ENCODE data around the gene CALR.
A peak's percentile ranks its signal among the peaks of the same experiment; 100 is the strongest.

Gene CALR

GRCh38 chr19:12913011-12913561, 25.3 kb upstream of the CALR start (continued):
- no peak for TF ChIP-seq AEBP2 (tag by site-specific recombination; IDR thresholded peaks at IDR 0.05; ENCODE audit: borderline replicate concordance)
- no peak for TF ChIP-seq ZNF426 (tag by site-specific recombination; IDR thresholded peaks at IDR 0.05)
- no peak for TF ChIP-seq ZNF658 (tag by site-specific recombination; IDR thresholded peaks at IDR 0.05)
- TF ChIP-seq ZNF747 (tag by site-specific recombination; IDR thresholded peaks at IDR 0.05) = no peak
- TF ChIP-seq, protein P1, sequence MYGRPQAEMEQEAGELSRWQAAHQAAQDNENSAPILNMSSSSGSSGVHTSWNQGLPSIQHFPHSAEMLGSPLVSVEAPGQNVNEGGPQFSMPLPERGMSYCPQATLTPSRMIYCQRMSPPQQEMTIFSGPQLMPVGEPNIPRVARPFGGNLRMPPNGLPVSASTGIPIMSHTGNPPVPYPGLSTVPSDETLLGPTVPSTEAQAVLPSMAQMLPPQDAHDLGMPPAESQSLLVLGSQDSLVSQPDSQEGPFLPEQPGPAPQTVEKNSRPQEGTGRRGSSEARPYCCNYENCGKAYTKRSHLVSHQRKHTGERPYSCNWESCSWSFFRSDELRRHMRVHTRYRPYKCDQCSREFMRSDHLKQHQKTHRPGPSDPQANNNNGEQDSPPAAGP (tag by site-specific recombination; IDR thresholded peaks at IDR 0.05) = no peak
- TF ChIP-seq ZBTB20 (tag by site-specific recombination; IDR thresholded peaks at IDR 0.05) = peak; percentile 95
- no peak for TF ChIP-seq OVOL3 (tag by site-specific recombination; IDR thresholded peaks at IDR 0.05)
- TF ChIP-seq, protein P2, sequence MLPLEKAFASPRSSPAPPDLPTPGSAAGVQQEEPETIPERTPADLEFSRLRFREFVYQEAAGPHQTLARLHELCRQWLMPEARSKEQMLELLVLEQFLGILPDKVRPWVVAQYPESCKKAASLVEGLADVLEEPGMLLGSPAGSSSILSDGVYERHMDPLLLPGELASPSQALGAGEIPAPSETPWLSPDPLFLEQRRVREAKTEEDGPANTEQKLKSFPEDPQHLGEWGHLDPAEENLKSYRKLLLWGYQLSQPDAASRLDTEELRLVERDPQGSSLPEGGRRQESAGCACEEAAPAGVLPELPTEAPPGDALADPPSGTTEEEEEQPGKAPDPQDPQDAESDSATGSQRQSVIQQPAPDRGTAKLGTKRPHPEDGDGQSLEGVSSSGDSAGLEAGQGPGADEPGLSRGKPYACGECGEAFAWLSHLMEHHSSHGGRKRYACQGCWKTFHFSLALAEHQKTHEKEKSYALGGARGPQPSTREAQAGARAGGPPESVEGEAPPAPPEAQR (tag by site-specific recombination; IDR thresholded peaks at IDR 0.05) = no peak
- TF ChIP-seq ZNF521 (tag by site-specific recombination; IDR thresholded peaks at IDR 0.05) = no peak
- no peak for TF ChIP-seq ZNF202 (tag by site-specific recombination; IDR thresholded peaks at IDR 0.05; ENCODE audit: borderline replicate concordance)
- TF ChIP-seq ZNF404 (tag by site-specific recombination; IDR thresholded peaks at IDR 0.05) = no peak
- TF ChIP-seq SALL2 (tag by site-specific recombination; IDR thresholded peaks at IDR 0.05; ENCODE audit: borderline replicate concordance) = no peak
- peak; percentile 96 for TF ChIP-seq ZNF341 (tag by site-specific recombination; IDR thresholded peaks at IDR 0.05; ENCODE audit: low read depth)
- no peak for TF ChIP-seq ZFP41 (tag by site-specific recombination; IDR thresholded peaks at IDR 0.05; ENCODE audit: borderline replicate concordance)
- no peak for TF ChIP-seq GLI2 (tag by site-specific recombination; IDR thresholded peaks at IDR 0.05; ENCODE audit: borderline replicate concordance, low read depth)
- TF ChIP-seq, protein P3, sequence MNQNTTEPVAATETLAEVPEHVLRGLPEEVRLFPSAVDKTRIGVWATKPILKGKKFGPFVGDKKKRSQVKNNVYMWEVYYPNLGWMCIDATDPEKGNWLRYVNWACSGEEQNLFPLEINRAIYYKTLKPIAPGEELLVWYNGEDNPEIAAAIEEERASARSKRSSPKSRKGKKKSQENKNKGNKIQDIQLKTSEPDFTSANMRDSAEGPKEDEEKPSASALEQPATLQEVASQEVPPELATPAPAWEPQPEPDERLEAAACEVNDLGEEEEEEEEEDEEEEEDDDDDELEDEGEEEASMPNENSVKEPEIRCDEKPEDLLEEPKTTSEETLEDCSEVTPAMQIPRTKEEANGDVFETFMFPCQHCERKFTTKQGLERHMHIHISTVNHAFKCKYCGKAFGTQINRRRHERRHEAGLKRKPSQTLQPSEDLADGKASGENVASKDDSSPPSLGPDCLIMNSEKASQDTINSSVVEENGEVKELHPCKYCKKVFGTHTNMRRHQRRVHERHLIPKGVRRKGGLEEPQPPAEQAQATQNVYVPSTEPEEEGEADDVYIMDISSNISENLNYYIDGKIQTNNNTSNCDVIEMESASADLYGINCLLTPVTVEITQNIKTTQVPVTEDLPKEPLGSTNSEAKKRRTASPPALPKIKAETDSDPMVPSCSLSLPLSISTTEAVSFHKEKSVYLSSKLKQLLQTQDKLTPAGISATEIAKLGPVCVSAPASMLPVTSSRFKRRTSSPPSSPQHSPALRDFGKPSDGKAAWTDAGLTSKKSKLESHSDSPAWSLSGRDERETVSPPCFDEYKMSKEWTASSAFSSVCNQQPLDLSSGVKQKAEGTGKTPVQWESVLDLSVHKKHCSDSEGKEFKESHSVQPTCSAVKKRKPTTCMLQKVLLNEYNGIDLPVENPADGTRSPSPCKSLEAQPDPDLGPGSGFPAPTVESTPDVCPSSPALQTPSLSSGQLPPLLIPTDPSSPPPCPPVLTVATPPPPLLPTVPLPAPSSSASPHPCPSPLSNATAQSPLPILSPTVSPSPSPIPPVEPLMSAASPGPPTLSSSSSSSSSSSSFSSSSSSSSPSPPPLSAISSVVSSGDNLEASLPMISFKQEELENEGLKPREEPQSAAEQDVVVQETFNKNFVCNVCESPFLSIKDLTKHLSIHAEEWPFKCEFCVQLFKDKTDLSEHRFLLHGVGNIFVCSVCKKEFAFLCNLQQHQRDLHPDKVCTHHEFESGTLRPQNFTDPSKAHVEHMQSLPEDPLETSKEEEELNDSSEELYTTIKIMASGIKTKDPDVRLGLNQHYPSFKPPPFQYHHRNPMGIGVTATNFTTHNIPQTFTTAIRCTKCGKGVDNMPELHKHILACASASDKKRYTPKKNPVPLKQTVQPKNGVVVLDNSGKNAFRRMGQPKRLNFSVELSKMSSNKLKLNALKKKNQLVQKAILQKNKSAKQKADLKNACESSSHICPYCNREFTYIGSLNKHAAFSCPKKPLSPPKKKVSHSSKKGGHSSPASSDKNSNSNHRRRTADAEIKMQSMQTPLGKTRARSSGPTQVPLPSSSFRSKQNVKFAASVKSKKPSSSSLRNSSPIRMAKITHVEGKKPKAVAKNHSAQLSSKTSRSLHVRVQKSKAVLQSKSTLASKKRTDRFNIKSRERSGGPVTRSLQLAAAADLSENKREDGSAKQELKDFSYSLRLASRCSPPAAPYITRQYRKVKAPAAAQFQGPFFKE (tag by site-specific recombination; IDR thresholded peaks at IDR 0.05; ENCODE audit: borderline replicate concordance) = no peak
- TF ChIP-seq ZBTB48 (tag by site-specific recombination; IDR thresholded peaks at IDR 0.05) = peak; percentile 89
- no peak; the same call in 1 of the 2 replicates for TF ChIP-seq INSM2 (tag by site-specific recombination; IDR thresholded peaks at IDR 0.05)
- TF ChIP-seq KLF7 (tag by site-specific recombination; IDR thresholded peaks at IDR 0.05; ENCODE audit: borderline replicate concordance) = no peak
- no peak for TF ChIP-seq ZNF513 (tag by site-specific recombination; IDR thresholded peaks at IDR 0.05)
- no peak for TF ChIP-seq KLF1 (tag by site-specific recombination; IDR thresholded peaks at IDR 0.05)
- no peak; the same call in 1 of the 2 replicates for TF ChIP-seq PRDM6 (tag by site-specific recombination; IDR thresholded peaks at IDR 0.05)
